K562 (cell line): ENCODE measurements around the gene USP12. TPM values are rescaled to one million over a fixed set of nuclear protein-coding genes. Genes with fewer than 3 reads are reported as not detected.

Experiments
- ARHGAP35 ChIP-seq: fragments of 450-650 bp; IDR thresholded peaks from 2 replicates; pipeline ENCODE4 v1.6.1; 2018; ENCODE audit not compliant: partially characterized antibody
- CCNT2 ChIP-seq: IDR thresholded peaks from 2 replicates; pipeline ENCODE4 v1.6.1; 2011; ENCODE audit warnings: borderline replicate concordance, low read depth, mild to moderate bottlenecking, moderate library complexity, mixed read lengths, low read length; ENCODE audit not compliant: insufficient read length; ENCODE audit errors: extremely low read depth
- DACH1 ChIP-seq: fragments of 450-650 bp; IDR thresholded peaks from 2 replicates; pipeline ENCODE4 v1.6.1; 2018; ENCODE audit not compliant: partially characterized antibody
- ESRRB ChIP-seq: fragments of 250-450 bp; sonication (Bioruptor Pico); IDR thresholded peaks from 2 replicates; pipeline ENCODE4 v1.5.0; 2020; ENCODE audit warnings: mild to moderate bottlenecking, moderate library complexity, borderline replicate concordance
- FOXA3 ChIP-seq, 2 experiments: fragments of 450-650 bp in 1 of 2; sonication (generic) in 1 of 2; formaldehyde crosslinking; IDR thresholded peaks in 1 of 2; conservative IDR thresholded peaks in 1 of 2; 2 replicates each; pipeline versions ENCODE4 v1.4.0 to v1.8.0; 2020 to 2022; ENCODE audit warnings: mild to moderate bottlenecking in 2 of 2, missing genetic modification reagents in 1 of 2
- LCOR ChIP-seq: sonication (generic); formaldehyde crosslinking; IDR thresholded peaks from 2 replicates; pipeline ENCODE4 v1.8.0; 2022; ENCODE audit warnings: mild to moderate bottlenecking, missing genetic modification reagents
- LEF1 ChIP-seq: fragments of 450-650 bp; IDR thresholded peaks from 2 replicates; pipeline ENCODE4 v1.6.1; 2016; ENCODE audit warnings: mild to moderate bottlenecking
- NCOA2 ChIP-seq, 2 experiments: fragments of 450-650 bp; IDR thresholded peaks; 2 replicates each; pipeline ENCODE4 v1.6.1; 2018; ENCODE audit warnings: mild to moderate bottlenecking in 2 of 2, moderate library complexity in 1 of 2; ENCODE audit not compliant: partially characterized antibody in 2 of 2
- POU5F1 ChIP-seq: fragments of 150-350 bp; IDR thresholded peaks from 2 replicates; pipeline ENCODE4 v1.6.1; 2014; ENCODE audit warnings: borderline replicate concordance, low read length, low read depth, mild to moderate bottlenecking; ENCODE audit not compliant: partially characterized antibody
- PYGO2 ChIP-seq: fragments of 450-650 bp; IDR thresholded peaks from 2 replicates; pipeline ENCODE4 v1.6.1; 2016; ENCODE audit warnings: mild to moderate bottlenecking, missing genetic modification characterization, moderate library complexity, missing compliant biosample characterization
- RREB1 ChIP-seq: fragments of 250-450 bp; sonication (Bioruptor Pico); IDR thresholded peaks from 2 replicates; pipeline ENCODE4 v1.4.0; 2020
- SMAD2 ChIP-seq: fragments of 150-350 bp; IDR thresholded peaks from 2 replicates; pipeline ENCODE4 v1.6.1; 2014; ENCODE audit warnings: low read depth, mild to moderate bottlenecking, low read length
- SMARCA4 ChIP-seq: fragments of 450-650 bp; IDR thresholded peaks from 2 replicates; pipeline ENCODE4 v1.6.1; 2016
- SOX6 ChIP-seq: fragments of 450-650 bp; IDR thresholded peaks from 2 replicates; pipeline ENCODE4 v1.6.1; 2014; ENCODE audit warnings: mild to moderate bottlenecking
- SREBF2 ChIP-seq: sonication (generic); formaldehyde crosslinking; IDR thresholded peaks from 2 replicates; pipeline ENCODE4 v1.4.0; 2020; ENCODE audit warnings: mild to moderate bottlenecking, missing genetic modification reagents
- ZNF212 ChIP-seq: fragments of 450-650 bp; formaldehyde crosslinking; IDR thresholded peaks from 2 replicates; pipeline ENCODE4 v1.4.0; 2020; ENCODE audit warnings: mild to moderate bottlenecking
- ZNF431 ChIP-seq: sonication (generic); formaldehyde crosslinking; IDR thresholded peaks from 2 replicates; pipeline ENCODE4 v1.8.0; 2022; ENCODE audit warnings: mild to moderate bottlenecking, missing genetic modification reagents
- polyA plus RNA-seq, 8 experiments: library from polyadenylated mRNA; depleted of rRNA in 4 of 8; stranded (reverse) in 5 of 8; unstranded in 3 of 8; fragments of >200 nt; fragmentation: Nextera tagmentation in 2 of 8; fragmentation: Illumina TruSeq in 1 of 8; extraction: Ambion mirVana in 2 of 8; extraction: Trizol in 1 of 8; gene quantifications; 2 replicates each; pipeline versions ENCODE4 v1.2.1 to v1.2.3, GENCODE V29; 2011 to 2014; ENCODE audit warnings: inconsistent platforms in 1 of 8, missing spikeins in 1 of 8
- total RNA-seq, 7 experiments: library from RNA; depleted of rRNA in 6 of 7; stranded (reverse); fragments of >200 nt in 6 of 7; fragmentation: Illumina TruSeq in 2 of 7; extraction: Trizol in 2 of 7; gene quantifications; 2 replicates each; pipeline versions ENCODE4 v1.2.1 to v1.2.3, GENCODE V29; 2011 to 2021; ENCODE audit warnings: low replicate concordance in 1 of 7

Gene USP12
- total and polyA plus RNA-seq, 9 of the 15 experiments (the other 6 are each of a cell fraction or from before 2014, with no cell fraction given), result 1.8 to 20.5 (median 13.3) TPM

- TF ChIP-seq RREB1, result no peak
- TF ChIP-seq SMAD2, result no peak
- no peak for TF ChIP-seq PYGO2 (tag)
- TF ChIP-seq FOXA3 (CRISPR knock-in tag; conservative IDR thresholded peaks at IDR 0.05 in 1 of 2, IDR thresholded peaks at IDR 0.05 in 1 of 2), result peak in 1 of 2 experiments; percentile 12; a peak in 1 of 4 replicates
- no peak for TF ChIP-seq NCOA2 (IDR thresholded peaks at IDR 0.05; ENCODE audit: partially characterized antibody in 2 of 2)
- TF ChIP-seq ZNF431 (CRISPR knock-in tag), result no peak
- TF ChIP-seq LEF1, result 0 out of 2 replicates have a peak, but pooled peaks have one; percentile 29
- TF ChIP-seq POU5F1, result no peak
- TF ChIP-seq ZNF212 (CRISPR knock-in tag), result no peak
- peak; percentile 57; the same call in 1 of the 2 replicates for TF ChIP-seq SMARCA4
- TF ChIP-seq ESRRB (CRISPR knock-in tag), result no peak
- TF ChIP-seq SREBF2 (CRISPR knock-in tag), result no peak
- TF ChIP-seq ARHGAP35, result no peak
- TF ChIP-seq CCNT2, result no peak
- TF ChIP-seq LCOR (CRISPR knock-in tag), result 0 out of 2 replicates have a peak, but pooled peaks have one; percentile 20
- no peak for TF ChIP-seq DACH1
- TF ChIP-seq SOX6, result peak; percentile 64; the same call in 1 of the 2 replicates
These were observed 148.9 kb downstream of the USP12 start (continued) for GRCh38 chr13:27022571-27023311.
